HL-60 (cell line): ENCODE data around the gene USP32.

ENCODE experiments used
- CTCF ChIP-seq: IDR thresholded peaks from one replicate; pipeline ENCODE4 v1.5.1; 2011; ENCODE audit warnings: low read length, control low read depth, inconsistent platforms; ENCODE audit not compliant: insufficient read depth
- POLR2AphosphoS5 ChIP-seq: IDR thresholded peaks from 2 replicates; pipeline ENCODE4 v1.6.1; 2012; ENCODE audit warnings: low read depth

GRCh38 chr17:60138769-60139437 is 253.0 kb downstream of the USP32 start:
- no peak for TF ChIP-seq POLR2AphosphoS5
- TF ChIP-seq CTCF: no peak
